Activated naive CD8-positive, alpha-beta T cell (primary cell): ENCODE data around the gene ELAPOR2.
"Not testable (repeated sequence)": the region's sequence is repeated elsewhere in the genome, so short reads cannot be mapped to it uniquely, and the experiment has no call there.

Source experiments
- H3K27ac Mint-ChIP-seq: one replicate; pipeline ENCODE4 v1.8.0; 2021; ENCODE audit warnings: mixed read lengths
- H3K27me3 Mint-ChIP-seq: one replicate; pipeline ENCODE4 v1.8.0; 2021; ENCODE audit warnings: mixed read lengths
- H3K36me3 Mint-ChIP-seq: one replicate; pipeline ENCODE4 v1.8.0; 2021; ENCODE audit warnings: mixed read lengths
- H3K4me1 Mint-ChIP-seq: one replicate; pipeline ENCODE4 v1.8.0; 2021; ENCODE audit warnings: low read depth, mixed read lengths
- H3K4me3 Mint-ChIP-seq: one replicate; pipeline ENCODE4 v1.8.0; 2021; ENCODE audit warnings: mild to moderate bottlenecking, mixed read lengths
- H3K9me3 Mint-ChIP-seq: one replicate; pipeline ENCODE4 v1.8.0; 2021; ENCODE audit warnings: low read depth, mixed read lengths

ELAPOR2 gene, protein sequence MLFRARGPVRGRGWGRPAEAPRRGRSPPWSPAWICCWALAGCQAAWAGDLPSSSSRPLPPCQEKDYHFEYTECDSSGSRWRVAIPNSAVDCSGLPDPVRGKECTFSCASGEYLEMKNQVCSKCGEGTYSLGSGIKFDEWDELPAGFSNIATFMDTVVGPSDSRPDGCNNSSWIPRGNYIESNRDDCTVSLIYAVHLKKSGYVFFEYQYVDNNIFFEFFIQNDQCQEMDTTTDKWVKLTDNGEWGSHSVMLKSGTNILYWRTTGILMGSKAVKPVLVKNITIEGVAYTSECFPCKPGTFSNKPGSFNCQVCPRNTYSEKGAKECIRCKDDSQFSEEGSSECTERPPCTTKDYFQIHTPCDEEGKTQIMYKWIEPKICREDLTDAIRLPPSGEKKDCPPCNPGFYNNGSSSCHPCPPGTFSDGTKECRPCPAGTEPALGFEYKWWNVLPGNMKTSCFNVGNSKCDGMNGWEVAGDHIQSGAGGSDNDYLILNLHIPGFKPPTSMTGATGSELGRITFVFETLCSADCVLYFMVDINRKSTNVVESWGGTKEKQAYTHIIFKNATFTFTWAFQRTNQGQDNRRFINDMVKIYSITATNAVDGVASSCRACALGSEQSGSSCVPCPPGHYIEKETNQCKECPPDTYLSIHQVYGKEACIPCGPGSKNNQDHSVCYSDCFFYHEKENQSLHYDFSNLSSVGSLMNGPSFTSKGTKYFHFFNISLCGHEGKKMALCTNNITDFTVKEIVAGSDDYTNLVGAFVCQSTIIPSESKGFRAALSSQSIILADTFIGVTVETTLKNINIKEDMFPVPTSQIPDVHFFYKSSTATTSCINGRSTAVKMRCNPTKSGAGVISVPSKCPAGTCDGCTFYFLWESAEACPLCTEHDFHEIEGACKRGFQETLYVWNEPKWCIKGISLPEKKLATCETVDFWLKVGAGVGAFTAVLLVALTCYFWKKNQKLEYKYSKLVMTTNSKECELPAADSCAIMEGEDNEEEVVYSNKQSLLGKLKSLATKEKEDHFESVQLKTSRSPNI

DNA sequence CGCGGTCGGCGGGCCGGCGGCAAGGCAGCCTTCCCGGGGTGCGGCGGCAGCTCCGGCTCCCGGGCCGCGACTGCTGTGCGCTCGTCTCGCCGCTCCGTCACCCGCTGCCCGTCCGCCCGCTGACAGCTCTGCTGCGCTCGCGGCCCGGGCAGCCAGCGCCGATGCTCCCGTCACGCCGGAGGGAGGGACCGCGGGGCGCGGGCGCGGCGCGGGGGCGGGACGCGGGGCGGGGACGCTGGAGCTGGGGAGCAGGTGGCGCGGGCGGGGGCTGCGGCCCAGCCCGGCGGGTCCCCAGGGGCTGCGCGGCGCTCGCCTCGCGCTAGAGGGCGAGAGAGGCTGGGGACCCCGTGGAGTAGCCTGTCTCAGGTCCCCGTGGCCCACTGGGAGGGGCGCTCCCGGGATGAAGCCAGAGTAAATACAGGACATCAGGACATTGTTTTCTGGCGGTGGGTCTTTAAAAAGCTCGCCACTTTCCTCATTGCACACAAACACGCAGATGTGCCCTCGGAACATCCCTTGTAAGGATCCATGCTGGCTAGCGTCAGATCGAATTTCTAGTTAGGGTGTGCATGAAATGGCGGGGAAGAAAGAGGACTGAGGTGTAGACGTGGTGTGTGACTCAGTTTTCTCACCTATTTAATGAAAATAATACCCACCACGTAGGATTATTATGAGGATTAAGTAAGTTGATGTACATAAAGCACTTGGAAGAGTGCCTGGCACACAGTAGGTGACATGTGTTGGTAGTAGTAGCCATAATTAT is at the start of gene ELAPOR2:
Gene ELAPOR2 (minus strand): TSS at position 130 of the 763 bp plus-strand sequence. CDS start 141 bp downstream, outside the sequence.
- Mint-ChIP-seq H3K27ac (no peak within 1 kb of the TSS), H3K9me3 (no peaks in the 10 kb centered on the region), H3K4me1 (peaks cover 11% of the 10 kb centered on the region), H3K4me3 (peak within 1 kb of the TSS; percentile 86), H3K27me3 (no peaks in the 10 kb centered on the region), H3K36me3 (no peaks in the 10 kb centered on the region)

- no peak overlapping the region for H3K27ac Mint-ChIP-seq
- H3K4me3 Mint-ChIP-seq = no peak overlapping the region
- H3K36me3 Mint-ChIP-seq = no peaks in the 10 kb centered on the region
- H3K9me3 Mint-ChIP-seq = no peaks in the 10 kb centered on the region
- H3K4me1 Mint-ChIP-seq = no peaks in the 10 kb centered on the region
- peaks cover 3% of the 10 kb centered on the region for H3K27me3 Mint-ChIP-seq
Observed at GRCh38 chr7:87107949-87108776, 48.7 kb upstream of the ELAPOR2 start.

DNA sequence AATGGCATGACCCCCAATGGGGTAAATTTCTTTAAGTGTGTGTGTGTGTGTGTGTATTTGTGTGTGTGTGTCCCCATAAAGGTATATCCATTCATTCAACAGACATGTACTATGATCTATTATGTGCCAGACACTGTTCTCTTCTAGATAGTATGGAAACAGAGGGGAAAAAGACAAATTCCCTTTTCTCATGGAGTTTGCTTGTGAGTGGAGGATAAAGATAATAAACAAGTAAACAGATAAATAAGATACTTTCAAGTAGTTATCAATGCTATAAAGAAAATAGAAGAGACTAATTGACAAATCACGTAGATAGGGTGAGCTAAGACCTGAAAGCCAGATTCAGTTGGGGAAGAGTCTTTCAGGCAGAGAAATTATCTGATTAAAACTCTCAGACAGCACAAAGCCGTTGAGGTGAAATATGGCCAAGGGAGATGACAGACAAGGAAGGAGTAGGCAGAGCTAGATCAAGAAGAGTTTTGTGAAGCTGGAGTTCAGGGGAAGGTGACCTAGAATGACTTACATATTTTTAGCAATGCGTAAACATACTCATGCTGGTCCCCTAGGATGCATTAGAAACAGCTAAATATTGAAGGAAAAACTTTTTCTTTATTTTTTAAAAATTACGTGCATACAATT is 47.6 kb upstream of the ELAPOR2 start:
- Mint-ChIP-seq H3K9me3 (no peaks in the 10 kb centered on the region), H3K4me1 (no peaks in the 10 kb centered on the region), H3K27me3 (peaks cover 3% of the 10 kb centered on the region), H3K4me3 (no peak overlapping the region), H3K27ac (no peak overlapping the region), H3K36me3 (no peaks in the 10 kb centered on the region)

DNA sequence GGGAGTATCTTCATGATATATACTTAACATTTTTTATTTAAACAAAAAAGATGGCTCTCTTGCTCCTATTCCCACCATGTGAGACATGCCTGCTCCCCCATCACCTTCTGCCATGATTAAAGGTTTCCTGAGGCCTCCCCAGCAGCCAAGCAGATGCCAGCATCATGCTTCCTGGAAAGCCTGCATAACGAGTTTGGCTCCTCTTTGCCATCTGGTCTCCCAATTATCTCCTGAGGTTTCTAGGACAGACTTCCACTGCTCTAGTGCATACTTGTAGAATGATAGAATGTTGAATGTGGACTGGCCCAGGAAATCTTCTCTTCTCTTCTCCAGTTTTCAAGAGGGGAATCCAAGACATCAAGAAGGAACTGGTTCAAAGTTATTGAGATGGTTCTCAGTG is 45.9 kb upstream of the ELAPOR2 start:
- H3K27me3 Mint-ChIP-seq = peaks cover 5% of the 10 kb centered on the region
- no peaks in the 10 kb centered on the region for H3K9me3 Mint-ChIP-seq
- H3K4me3 Mint-ChIP-seq = no peak overlapping the region
- no peak overlapping the region for H3K27ac Mint-ChIP-seq
- H3K4me1 Mint-ChIP-seq = no peaks in the 10 kb centered on the region
- H3K36me3 Mint-ChIP-seq = no peaks in the 10 kb centered on the region

- Mint-ChIP-seq H3K9me3 (no peaks in the 10 kb centered on the region), H3K4me1 (no peaks in the 10 kb centered on the region), H3K27ac (no peak overlapping the region), H3K36me3 (no peaks in the 10 kb centered on the region), H3K4me3 (no peak overlapping the region), H3K27me3 (peaks cover 1% of the 10 kb centered on the region)
Observed at GRCh38 chr7:87100326-87100725, 40.9 kb upstream of the ELAPOR2 start.

DNA sequence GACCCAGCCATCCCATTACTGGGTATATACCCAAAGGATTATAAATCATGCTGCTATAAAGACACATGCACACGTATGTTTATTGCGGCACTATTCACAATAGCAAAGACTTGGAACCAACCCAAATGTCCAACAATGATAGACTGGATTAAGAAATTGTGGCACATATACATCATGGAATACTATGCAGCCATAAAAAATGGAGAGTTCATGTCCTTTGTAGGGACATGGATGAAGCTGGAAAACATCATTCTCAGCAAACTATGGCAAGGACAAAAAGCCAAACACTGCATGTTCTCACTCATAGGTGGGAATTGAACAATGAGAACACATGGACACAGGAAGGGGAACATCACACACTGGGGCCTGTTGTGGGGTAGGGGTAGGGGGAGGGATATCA is 37.9 kb upstream of the ELAPOR2 start:
- not testable (repeated sequence) for H3K4me3 Mint-ChIP-seq, H3K27me3 Mint-ChIP-seq, H3K36me3 Mint-ChIP-seq, H3K9me3 Mint-ChIP-seq, H3K4me1 Mint-ChIP-seq, H3K27ac Mint-ChIP-seq

DNA sequence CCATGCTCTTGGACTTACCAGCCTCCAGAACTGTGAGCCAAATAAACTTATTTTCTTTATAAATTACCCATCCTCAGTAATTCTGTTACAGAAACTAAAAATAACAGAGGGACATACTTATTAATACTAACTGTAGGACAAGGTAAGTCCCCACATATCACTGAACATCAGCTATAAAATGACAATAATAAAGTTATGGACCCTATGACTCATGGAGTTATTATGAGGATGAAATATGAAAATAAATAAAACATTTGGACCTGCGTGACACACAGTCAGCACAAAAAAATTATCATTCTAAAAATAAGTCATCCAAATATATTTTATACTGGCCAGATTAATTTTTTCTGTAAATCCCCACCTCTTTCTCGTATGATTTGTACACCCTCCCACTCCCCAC is 34.9 kb upstream of the ELAPOR2 start:
- Mint-ChIP-seq H3K9me3 (no peaks in the 10 kb centered on the region), H3K36me3 (no peaks in the 10 kb centered on the region), H3K27me3 (peaks cover 4% of the 10 kb centered on the region), H3K27ac (no peak overlapping the region), H3K4me1 (no peaks in the 10 kb centered on the region), H3K4me3 (no peak overlapping the region)

DNA sequence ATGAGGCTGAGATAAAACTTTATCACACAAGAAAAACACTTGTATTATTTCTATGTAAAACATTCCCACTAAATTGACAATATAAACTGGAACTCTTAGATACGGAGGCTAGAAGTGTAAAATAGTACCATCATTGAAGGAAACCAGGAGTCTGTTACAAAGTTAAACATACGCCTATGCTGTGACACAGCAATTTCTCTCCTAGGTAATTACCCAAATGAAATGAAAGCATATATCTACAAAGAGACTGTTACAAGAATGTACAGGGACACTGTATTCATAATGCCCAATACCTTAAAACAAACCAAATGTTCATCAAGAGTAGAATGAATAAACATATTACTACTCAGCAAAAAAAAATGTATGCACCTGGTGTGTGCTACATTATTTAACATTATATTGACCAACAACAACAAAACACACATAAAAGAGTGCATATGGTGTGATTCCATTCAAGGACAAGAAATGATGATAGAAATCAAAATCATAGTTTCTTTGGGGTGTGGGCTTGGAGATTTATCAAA is 33.2 kb upstream of the ELAPOR2 start:
- H3K9me3 Mint-ChIP-seq = no peaks in the 10 kb centered on the region
- H3K4me1 Mint-ChIP-seq = no peaks in the 10 kb centered on the region
- peaks cover 4% of the 10 kb centered on the region for H3K27me3 Mint-ChIP-seq
- H3K36me3 Mint-ChIP-seq = no peaks in the 10 kb centered on the region
- H3K4me3 Mint-ChIP-seq = no peak overlapping the region
- H3K27ac Mint-ChIP-seq = no peak overlapping the region

- Mint-ChIP-seq H3K36me3 (no peaks in the 10 kb centered on the region), H3K27ac (no peak overlapping the region), H3K9me3 (peaks cover 4% of the 10 kb centered on the region), H3K4me3 (no peak overlapping the region), H3K4me1 (no peaks in the 10 kb centered on the region), H3K27me3 (peaks cover 4% of the 10 kb centered on the region)
Observed at GRCh38 chr7:87091487-87092066, 32.1 kb upstream of the ELAPOR2 start.

DNA sequence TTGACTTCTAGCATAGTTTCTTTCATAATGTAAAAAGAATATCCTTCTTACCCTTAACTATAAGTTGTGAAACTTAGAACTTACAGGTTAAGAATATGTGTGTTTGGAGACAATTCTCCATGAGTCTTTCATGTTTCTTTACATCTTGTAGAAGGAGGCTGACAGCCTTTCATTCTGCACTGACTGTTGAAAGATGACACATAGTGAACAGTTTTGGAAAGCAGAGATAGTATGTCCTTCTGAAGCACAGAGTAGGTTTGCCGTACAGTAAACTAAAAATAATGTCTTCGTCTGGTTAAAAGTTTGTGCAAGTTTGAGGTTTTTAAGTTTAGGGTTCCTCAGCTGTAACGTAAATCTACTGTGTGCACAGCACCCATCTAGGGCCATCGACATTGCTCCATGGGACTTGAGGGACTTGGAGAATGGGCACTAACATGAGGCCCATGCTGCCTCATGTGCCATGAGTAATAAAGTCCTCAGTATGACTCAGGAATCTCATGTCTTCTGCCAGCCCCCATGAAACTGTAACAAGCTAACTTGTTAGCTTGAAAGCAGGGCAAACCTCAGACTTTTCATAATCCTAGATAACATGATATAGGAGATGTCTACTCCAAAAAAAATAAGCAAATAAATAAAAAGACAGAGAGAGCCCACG is 24.5 kb upstream of the ELAPOR2 start:
- Mint-ChIP-seq H3K36me3 (no peaks in the 10 kb centered on the region), H3K4me3 (no peak overlapping the region), H3K9me3 (peaks cover 4% of the 10 kb centered on the region), H3K4me1 (peaks cover 5% of the 10 kb centered on the region), H3K27me3 (peaks cover 1% of the 10 kb centered on the region), H3K27ac (peak overlapping the region; percentile 31)

GRCh38 chr7:87082675-87083074 is 23.2 kb upstream of the ELAPOR2 start:
- peaks cover 5% of the 10 kb centered on the region for H3K4me1 Mint-ChIP-seq
- H3K4me3 Mint-ChIP-seq = no peak overlapping the region
- peaks cover 4% of the 10 kb centered on the region for H3K9me3 Mint-ChIP-seq
- H3K27ac Mint-ChIP-seq = no peak overlapping the region
- H3K27me3 Mint-ChIP-seq = peaks cover 1% of the 10 kb centered on the region
- H3K36me3 Mint-ChIP-seq = no peaks in the 10 kb centered on the region

DNA sequence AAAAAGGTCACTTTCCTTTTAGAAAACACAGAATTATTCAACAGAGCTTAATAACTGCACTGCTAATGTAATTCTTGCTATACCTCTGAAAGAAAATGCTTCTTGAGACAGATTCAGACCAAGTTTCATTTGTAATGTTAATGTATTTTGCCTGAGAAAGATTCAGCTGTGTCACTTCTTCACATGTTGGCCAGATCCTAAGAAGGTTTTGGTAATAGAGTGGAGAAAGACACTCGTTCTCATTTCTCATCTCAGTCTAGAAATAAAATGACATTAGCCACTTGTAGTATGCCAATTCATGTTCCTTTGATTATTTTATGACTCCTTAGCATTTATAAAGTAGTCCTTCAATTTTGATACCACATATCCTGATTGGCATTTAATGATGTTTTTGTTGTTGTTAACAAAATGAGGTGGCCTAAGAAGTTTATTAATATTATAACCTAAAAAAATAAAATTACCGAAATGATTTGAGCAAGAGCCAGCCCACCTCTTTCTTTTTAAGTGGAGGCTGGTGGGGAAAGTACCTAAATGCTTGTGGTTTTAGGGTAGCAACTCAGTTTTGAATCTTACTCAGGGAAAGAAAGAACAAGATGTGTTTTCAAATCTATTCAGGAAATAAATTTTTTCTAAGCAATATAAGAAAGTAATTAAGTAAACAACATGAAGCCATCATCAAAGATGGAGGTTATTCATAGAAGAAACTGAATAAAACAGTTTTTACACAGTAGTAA is 16.4 kb upstream of the ELAPOR2 start:
- no peaks in the 10 kb centered on the region for H3K36me3 Mint-ChIP-seq
- no peaks in the 10 kb centered on the region for H3K9me3 Mint-ChIP-seq
- H3K4me3 Mint-ChIP-seq = no peak overlapping the region
- no peak overlapping the region for H3K27ac Mint-ChIP-seq
- H3K27me3 Mint-ChIP-seq = peaks cover 9% of the 10 kb centered on the region
- peaks cover 12% of the 10 kb centered on the region for H3K4me1 Mint-ChIP-seq
